Inferior parietal cortex (tissue), 1 donor: ENCODE results near the gene IL1RAP.

ENCODE experiments used
- DNase-seq: peaks from one replicate; pipeline ENCODE4 v3.0.0-alpha.2; 2016; ENCODE audit errors: extremely low spot score

IL1RAP gene

GRCh38 chr3:190579514-190580137 is 65.7 kb downstream of the IL1RAP start:
- no peak for DNase-seq

DNA sequence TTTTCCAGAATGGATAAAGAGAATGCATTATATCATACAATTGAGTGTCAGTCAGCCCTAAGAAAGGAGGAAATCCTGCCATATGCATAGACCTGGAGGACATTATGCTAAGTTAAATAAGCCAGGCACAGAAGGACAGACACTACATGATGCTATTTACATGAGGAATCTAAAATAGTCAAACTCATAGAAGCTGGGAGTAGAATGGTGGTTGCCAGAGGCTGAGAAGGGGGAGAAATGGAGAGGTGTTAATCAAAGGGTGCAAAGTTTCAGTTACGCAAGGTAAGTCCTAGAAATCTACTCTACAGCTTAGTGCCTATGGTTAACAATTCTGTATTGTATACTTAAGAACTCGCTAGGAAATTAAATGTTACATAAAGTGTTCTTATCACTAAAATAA is 66.5 kb downstream of the IL1RAP start:
- no peak for DNase-seq

GRCh38 chr3:190581041-190581541 is 67.2 kb downstream of the IL1RAP start:
- no peak for DNase-seq

- DNase-seq = no peak
These were observed 68.8 kb downstream of the IL1RAP start for GRCh38 chr3:190582667-190583066.

GRCh38 chr3:190585805-190586630 is 72.1 kb downstream of the IL1RAP start:
- no peak for DNase-seq

- no peak for DNase-seq
These were observed 72.7 kb downstream of the IL1RAP start for GRCh38 chr3:190586631-190587011.

- no peak for DNase-seq
These were observed 74.7 kb downstream of the IL1RAP start for GRCh38 chr3:190588570-190588969.

- no peak for DNase-seq
These were observed 75.4 kb downstream of the IL1RAP start for GRCh38 chr3:190589326-190589725.

DNA sequence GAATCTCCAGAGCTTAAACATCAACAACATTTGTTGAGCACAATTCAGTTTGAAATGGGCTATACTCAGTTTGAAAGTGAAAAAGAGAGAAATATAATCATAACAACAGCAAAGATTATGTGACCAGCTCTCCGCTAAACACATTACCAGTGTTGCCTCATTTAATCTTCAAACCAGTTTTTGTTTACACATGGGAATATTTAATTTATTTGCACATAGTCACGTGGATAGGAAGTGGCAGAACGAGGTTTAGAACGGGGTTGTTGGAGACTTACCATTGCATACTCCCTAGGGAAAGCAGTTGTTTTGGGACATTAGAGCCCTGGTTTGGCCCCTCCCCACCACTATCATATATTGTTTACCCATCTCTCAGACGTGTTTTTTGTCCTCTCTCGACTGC is 77.2 kb downstream of the IL1RAP start:
- no peak for DNase-seq

- no peak for DNase-seq
These were observed 79.2 kb downstream of the IL1RAP start for GRCh38 chr3:190593075-190593474.

- DNase-seq = no peak
These were observed 80.3 kb downstream of the IL1RAP start for GRCh38 chr3:190594171-190594570.

GRCh38 chr3:190595179-190595795 is 81.4 kb downstream of the IL1RAP start:
- no peak for DNase-seq

DNA sequence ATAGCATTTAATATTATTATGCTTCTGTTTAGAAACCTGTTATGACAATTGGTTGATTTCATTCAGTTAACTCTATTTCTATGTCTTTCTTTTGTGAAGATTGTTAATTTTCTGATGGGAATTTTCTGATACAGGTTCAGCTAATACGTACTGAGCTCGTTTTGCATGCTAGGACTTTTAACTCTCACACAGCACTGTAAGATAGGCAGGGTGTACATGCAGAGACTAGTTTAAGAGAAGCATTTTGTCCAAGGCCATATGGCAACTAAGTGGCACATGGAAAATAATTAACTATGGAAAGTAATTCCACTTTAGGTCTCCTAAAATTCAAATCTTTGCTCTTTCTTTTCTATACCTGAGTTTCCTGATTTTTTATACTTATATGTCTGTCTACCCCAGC is 81.9 kb downstream of the IL1RAP start:
- DNase-seq = no peak

DNA sequence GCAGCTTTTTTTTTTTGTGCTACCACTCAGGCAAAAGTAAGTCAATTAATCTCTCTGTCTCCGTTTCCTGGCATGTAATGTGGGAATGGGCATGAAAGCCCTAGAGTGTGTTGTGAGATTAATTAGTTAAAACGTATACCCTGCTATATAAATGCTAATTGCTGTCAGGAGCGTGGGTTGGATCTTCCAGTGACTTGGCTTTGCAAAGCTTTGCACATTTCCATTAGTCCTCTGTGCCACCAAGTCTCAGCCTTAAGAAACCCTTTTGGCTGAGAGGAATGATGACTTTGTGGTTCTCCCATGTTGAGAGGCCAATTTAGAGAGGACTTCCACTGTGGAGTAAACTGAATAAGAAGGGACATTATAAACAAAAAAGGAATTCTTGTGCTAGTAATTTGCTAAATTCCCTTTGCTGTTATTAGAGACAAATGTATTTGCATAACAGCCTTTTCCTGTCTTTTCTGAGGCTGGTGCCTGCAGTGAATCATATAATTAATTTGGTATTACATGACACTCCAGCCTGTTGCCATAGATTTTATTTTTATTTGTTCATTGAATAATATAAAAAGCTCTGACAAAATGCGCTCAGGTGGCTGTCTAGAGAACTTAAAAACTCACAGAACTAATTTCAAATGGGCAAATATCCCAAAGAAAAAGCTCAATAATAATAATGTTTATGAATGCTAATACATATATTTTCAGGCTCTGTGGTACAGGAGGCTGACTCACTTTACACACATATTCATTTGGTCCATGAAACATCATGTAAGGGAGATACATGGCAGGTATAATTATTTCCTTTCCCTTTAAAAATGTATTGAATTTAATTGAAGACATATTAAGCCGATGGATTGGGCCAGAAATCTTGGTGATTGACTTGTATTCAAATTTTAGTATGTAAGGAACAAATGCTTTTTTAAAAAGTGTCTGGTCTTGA is 82.7 kb downstream of the IL1RAP start:
- no peak for DNase-seq

GRCh38 chr3:190597291-190597690 is 83.4 kb downstream of the IL1RAP start:
- DNase-seq = no peak

GRCh38 chr3:190601622-190602021 is 87.7 kb downstream of the IL1RAP start:
- DNase-seq = no peak

GRCh38 chr3:190605385-190605784 is 91.5 kb downstream of the IL1RAP start:
- DNase-seq = no peak

DNA sequence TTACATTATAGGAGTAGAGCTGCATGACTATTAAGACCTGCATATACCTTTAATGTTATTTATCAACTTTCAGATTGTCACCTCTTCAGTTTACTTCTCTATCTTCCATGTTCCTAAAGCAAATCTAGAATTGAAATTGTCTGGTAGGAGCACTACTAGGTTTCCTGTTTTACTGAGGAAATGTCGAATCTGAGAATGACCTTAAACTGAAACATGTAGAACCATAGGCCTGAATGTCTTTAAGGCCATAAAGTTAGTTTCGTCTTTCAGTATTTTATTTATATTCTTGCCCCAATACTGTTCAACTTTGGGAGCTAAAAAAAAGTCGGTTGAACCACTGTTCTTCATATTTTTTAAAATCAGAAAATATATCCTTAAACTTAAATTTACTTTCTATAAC is 92.7 kb downstream of the IL1RAP start:
- DNase-seq = no peak

GRCh38 chr3:190607021-190607420 is 93.1 kb downstream of the IL1RAP start:
- DNase-seq = no peak

GRCh38 chr3:190608850-190609589 is 95.1 kb downstream of the IL1RAP start:
- DNase-seq = no peak
